HCT116 (cell line): ENCODE data around the gene ERBIN. TPM values are rescaled to one million over a fixed set of nuclear protein-coding genes. Genes with fewer than 3 reads are reported as not detected.

Experiments used
- ATAC-seq: fragments of 200-7000 bp; cut with Tn5 transposase; 2 replicates; pipeline ENCODE4 v1.9.1; 2020; ENCODE audit warnings: mild to moderate bottlenecking, moderate library complexity
- BruUV-seq: library from RNA; stranded (reverse); fragments of 400-500 nt; replicated peaks from 2 replicates; lab custom pipeline; 2021; lab: Mats Ljungman, UMichigan
- CTCF ChIA-PET: fragments of 300-600 bp; sonication (Branson Sonifier 250); formaldehyde crosslinking; loops from one replicate; lab custom pipeline; 2021; ENCODE audit warnings: antibody characterized with exemption; lab: Charles Lee
- POLR2A ChIA-PET: fragments of 300-600, 350-600 bp; sonication (Branson Sonifier 250); formaldehyde crosslinking; loops from one replicate; lab custom pipeline; 2021; ENCODE audit warnings: antibody characterized with exemption; lab: Charles Lee
- RAD21 ChIA-PET, 2 experiments: fragments of 300-600 bp; sonication (Branson Sonifier 250); formaldehyde crosslinking; loops; one replicate each; lab custom pipeline; 2023; ENCODE audit warnings: low total read pairs in 2 of 2; ENCODE audit not compliant: uncharacterized antibody in 2 of 2, unreplicated experiment in 2 of 2, low non-redundant PET in 1 of 2; lab: Charles Lee
- DNase-seq: peaks from one replicate; pipeline ENCODE4 v3.0.0-alpha.2; 2010; ENCODE audit warnings: low read depth, low spot score
- H2AFZ ChIP-seq: fragments of 200-600 bp; shearing (Covaris generic), sonication (generic); 2 replicates; pipeline ENCODE4 v1.6.1; 2017; ENCODE audit warnings: low read depth, mixed run types, mixed read lengths, antibody characterized with exemption, low read length; ENCODE audit not compliant: poor library complexity, severe bottlenecking
- H3K27ac ChIP-seq: 2 replicates; pipeline ENCODE4 v1.5.1; 2012; ENCODE audit warnings: low read depth, low read length
- H3K27me3 ChIP-seq: fragments of 200-600 bp; sonication (generic); 2 replicates; pipeline ENCODE4 v1.6.1; 2016; ENCODE audit warnings: mixed run types, low read length, mixed read lengths; ENCODE audit not compliant: insufficient read depth
- H3K36me3 ChIP-seq, 2 experiments: fragments of 200-500 bp in 1 of 2; fragments of 200-600 bp in 1 of 2; sonication (Bioruptor generic) in 1 of 2; sonication (generic) in 1 of 2; 2 replicates each; pipeline versions ENCODE4 v1.5.1 to v1.6.1; 2014 to 2016; ENCODE audit warnings: low read length in 2 of 2, inconsistent platforms in 1 of 2, mixed read lengths in 1 of 2, mixed run types in 1 of 2; ENCODE audit not compliant: insufficient read depth in 2 of 2, control insufficient read depth in 1 of 2
- H3K4me1 ChIP-seq, 2 experiments: fragments of 200-600 bp in 1 of 2; sonication (generic) in 1 of 2; 2 replicates each; pipeline versions ENCODE4 v1.5.1 to v1.6.1; 2012 to 2017; ENCODE audit warnings: low read length in 2 of 2, inconsistent platforms in 1 of 2, mild to moderate bottlenecking in 1 of 2, mixed read lengths in 1 of 2, mixed run types in 1 of 2, moderate library complexity in 1 of 2; ENCODE audit not compliant: insufficient read depth in 2 of 2, control insufficient read depth in 1 of 2
- H3K4me2 ChIP-seq: fragments of 200-600 bp; sonication (generic); 2 replicates; pipeline ENCODE4 v1.6.1; 2017; ENCODE audit warnings: mixed run types, low read length, mixed read lengths
- H3K4me3 ChIP-seq, 2 experiments: fragments of 200-600 bp in 1 of 2; sonication (generic) in 1 of 2; replicated peaks in 1 of 2; 2 replicates each; pipeline ENCODE4 v1.5.1; 2011 to 2016; ENCODE audit warnings: low read length in 2 of 2, control low read depth in 1 of 2, low read depth in 1 of 2, mild to moderate bottlenecking in 1 of 2, mixed read lengths in 1 of 2, mixed run types in 1 of 2
- H3K79me2 ChIP-seq: fragments of 200-600 bp; sonication (generic); 2 replicates; pipeline ENCODE4 v1.6.1; 2017; ENCODE audit warnings: mild to moderate bottlenecking, mixed run types, low read length, moderate library complexity, mixed read lengths; ENCODE audit not compliant: insufficient read depth
- H3K9ac ChIP-seq: fragments of 200-600 bp; sonication (generic); 2 replicates; pipeline ENCODE4 v1.6.1; 2016; ENCODE audit warnings: low read length, mixed read lengths
- H3K9me2 ChIP-seq: fragments of 200-600 bp; sonication (generic), shearing (Covaris generic); 2 replicates; pipeline ENCODE4 v1.6.1; 2017; ENCODE audit warnings: mixed run types, mild to moderate bottlenecking, moderate library complexity; ENCODE audit not compliant: insufficient read depth
- H3K9me3 ChIP-seq, 2 experiments: fragments of 200-500 bp in 1 of 2; fragments of 200-600 bp in 1 of 2; sonication (Bioruptor generic) in 1 of 2; sonication (generic) in 1 of 2; 2 replicates each; pipeline ENCODE4 v1.6.1; 2014 to 2017; ENCODE audit warnings: low read length in 2 of 2, mixed read lengths in 2 of 2, inconsistent platforms in 1 of 2, low read depth in 1 of 2, mild to moderate bottlenecking in 1 of 2, mixed run types in 1 of 2, moderate library complexity in 1 of 2; ENCODE audit not compliant: control insufficient read depth in 1 of 2, insufficient read depth in 1 of 2
- H4K20me1 ChIP-seq: fragments of 200-600 bp; sonication (generic), shearing (Covaris generic); 2 replicates; pipeline ENCODE4 v1.6.1; 2017; ENCODE audit warnings: mixed run types, mild to moderate bottlenecking, moderate library complexity; ENCODE audit not compliant: insufficient read depth
- CTCF ChIP-seq, 3 experiments: fragments of 200-600 bp in 1 of 3; sonication (generic) in 1 of 3; IDR thresholded peaks in 2 of 3; conservative IDR thresholded peaks in 1 of 3; 2 replicates each; pipeline ENCODE4 v1.5.1; 2012 to 2017; ENCODE audit warnings: low read depth in 2 of 3, low read length in 2 of 3, antibody characterized with exemption in 1 of 3, borderline replicate concordance in 1 of 3, control low read depth in 1 of 3, mild to moderate bottlenecking in 1 of 3, mixed read lengths in 1 of 3, mixed run types in 1 of 3, moderate library complexity in 1 of 3; ENCODE audit not compliant: insufficient read depth in 1 of 3
- EGR1 ChIP-seq: IDR thresholded peaks from 2 replicates; pipeline ENCODE4 v1.6.1; 2012; ENCODE audit warnings: low read depth
- ELF1 ChIP-seq: IDR thresholded peaks from 2 replicates; pipeline ENCODE4 v1.6.1; 2012; ENCODE audit warnings: low read depth, borderline replicate concordance
- EZH2phosphoT487 ChIP-seq: fragments of 200-600 bp; IDR thresholded peaks from 2 replicates; pipeline ENCODE4 v1.6.1; 2018; ENCODE audit warnings: antibody characterized with exemption, borderline replicate concordance
- POLR2A ChIP-seq: IDR thresholded peaks from 2 replicates; pipeline ENCODE4 v1.7.0; 2011; ENCODE audit warnings: borderline replicate concordance; ENCODE audit not compliant: insufficient read depth, insufficient read length; ENCODE audit errors: extremely low read depth
- RAD21 ChIP-seq: IDR thresholded peaks from 2 replicates; pipeline ENCODE4 v1.6.1; 2012; ENCODE audit warnings: low read depth, mild to moderate bottlenecking
- SRF ChIP-seq: IDR thresholded peaks from 2 replicates; pipeline ENCODE4 v1.6.1; 2012; ENCODE audit warnings: low read depth
- ZFX ChIP-seq: fragments of 450-650 bp; IDR thresholded peaks from 2 replicates; pipeline ENCODE4 v1.6.1; 2017
- ZNF274 ChIP-seq: fragments of 200-500 bp; sonication (Bioruptor generic); IDR thresholded peaks from 2 replicates; pipeline ENCODE4 v1.6.1; 2014; ENCODE audit warnings: mild to moderate bottlenecking, low read depth, low read length, inconsistent platforms
- intact Hi-C: fragments of 100-400 bp; cut with micrococcal nuclease; formaldehyde crosslinking; loops from 2 replicates; pipeline ENCODE4 v1.10.0; 2022
- total RNA-seq: library from RNA; stranded (reverse); gene quantifications from one replicate; pipeline ENCODE4 v1.2.1, GENCODE V29; 2021; ENCODE audit not compliant: unreplicated experiment
- TF ChIP-seq, protein P1 (sequence below): IDR thresholded peaks from 2 replicates; pipeline ENCODE4 v1.6.1; 2012

ERBIN gene
- total RNA-seq, 1 experiment from 2014 or later, result 57.4 TPM

GRCh38 chr5:65928322-65928752 lies 2.0 kb downstream of the ERBIN start:
- Histone ChIP-seq H4K20me1 (peaks cover 6% of the 10 kb centered on the region; the same call in 1 of the 2 replicates), H3K4me2 (peak overlapping the region; percentile 79), H3K79me2 (peaks cover 71% of the 10 kb centered on the region), H3K36me3 (no peaks in the 10 kb centered on the region), H3K9me3 (no peaks in the 10 kb centered on the region), H3K4me3 (peak overlapping the region; percentile 81 to 90), H3K4me1 (peaks cover 22 to 65% of the 10 kb centered on the region in 2 experiments), H3K9me2 (no peaks in the 10 kb centered on the region), H2AFZ (no peak overlapping the region), H3K27me3 (no peaks in the 10 kb centered on the region), H3K27ac (no peak overlapping the region), H3K9ac (peak overlapping the region; percentile 87)
- DNase-seq, result no peak
- TF ChIP-seq EZH2phosphoT487 (no peak), SRF (0 out of 2 replicates have a peak, but pooled peaks have one; percentile 26), POLR2A (no peak)
- no peak for ATAC-seq
- intact Hi-C loops, result loop anchor here (5.0 kb wide), 2 partner anchors 186 to 206 kb away; partner anchors contain the start of genes NLN and SGTB
- ChIA-PET RAD21 (no interaction called here), POLR2A (no interaction called here), CTCF (no interaction called here)
- no TSS peak for BruUV-seq

DNA sequence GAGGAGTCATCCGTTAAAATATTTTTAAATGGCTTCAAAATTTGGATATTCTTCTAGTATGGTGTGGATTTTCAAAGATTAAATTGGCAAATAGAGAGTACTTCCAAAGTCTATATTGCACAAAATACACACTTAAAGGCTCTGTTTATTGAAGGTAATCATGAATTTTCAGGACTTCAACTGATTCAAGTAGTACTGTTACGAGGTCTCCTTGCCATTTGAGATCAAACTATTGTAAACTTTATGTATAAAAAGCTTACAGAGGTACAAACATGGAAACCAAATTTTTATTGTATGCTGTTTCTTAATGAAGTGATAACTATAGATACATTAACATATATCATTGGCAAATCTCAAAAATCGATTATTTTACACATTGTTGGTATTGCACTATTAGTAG lies 2.5 kb downstream of the ERBIN start:
- H4K20me1 ChIP-seq, result peaks cover 6% of the 10 kb centered on the region; the same call in 1 of the 2 replicates
- H3K27me3 ChIP-seq, result no peaks in the 10 kb centered on the region
- no peaks in the 10 kb centered on the region for H3K9me3 ChIP-seq
- H3K4me1 ChIP-seq, result peaks cover 21 to 62% of the 10 kb centered on the region in 2 experiments
- no peak overlapping the region for H3K27ac ChIP-seq
- H2AFZ ChIP-seq, result no peak overlapping the region
- H3K9me2 ChIP-seq, result no peaks in the 10 kb centered on the region
- ATAC-seq (no peak), DNase-seq (no peak)
- ChIA-PET RAD21 (no interaction called here), CTCF (no interaction called here), POLR2A (no interaction called here)
- H3K36me3 ChIP-seq, result no peaks in the 10 kb centered on the region
- BruUV-seq, result no TSS peak
- TF ChIP-seq EGR1, result no peak
- TF ChIP-seq CTCF (IDR thresholded peaks at IDR 0.05 in 2 of 3, conservative IDR thresholded peaks at IDR 0.05 in 1 of 3; ENCODE audit: borderline replicate concordance in 1 of 3, insufficient read depth in 1 of 3, low read depth in 2 of 3, low read length in 2 of 3), result no peak
- TF ChIP-seq ZFX, result no peak
- TF ChIP-seq, protein P1, sequence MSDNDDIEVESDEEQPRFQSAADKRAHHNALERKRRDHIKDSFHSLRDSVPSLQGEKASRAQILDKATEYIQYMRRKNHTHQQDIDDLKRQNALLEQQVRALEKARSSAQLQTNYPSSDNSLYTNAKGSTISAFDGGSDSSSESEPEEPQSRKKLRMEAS, result no peak
- no peak for TF ChIP-seq ZNF274
- no peak for TF ChIP-seq RAD21
- TF ChIP-seq ELF1, result no peak
- H3K79me2 ChIP-seq, result peaks cover 77% of the 10 kb centered on the region
- intact Hi-C loops, result loop anchor here (5.0 kb wide), 2 partner anchors 187 to 207 kb away; partner anchors contain the start of genes NLN and SGTB
- peak overlapping the region; percentile 79; the same call in 1 of the 2 replicates for H3K4me2 ChIP-seq
- no peak overlapping the region for H3K9ac ChIP-seq
- H3K4me3 ChIP-seq, result no peak overlapping the region
